Mesenchymal stem cell (in vitro differentiated cells and primary cell): Measurements from ENCODE around the gene KRT9.
"Not testable (repeated sequence)": the region's sequence is repeated elsewhere in the genome, so short reads cannot be mapped to it uniquely, and the experiment has no call there.

Experiments used
- DNase-seq: peaks from one replicate; pipeline ENCODE4 v3.0.0-alpha.2; 2013
- H2AFZ ChIP-seq: one replicate; pipeline ENCODE4 v1.6.1; 2013; ENCODE audit warnings: low read depth, mild to moderate bottlenecking, control low read depth, inconsistent platforms, low read length, moderate library complexity
- H2AK5ac ChIP-seq: 2 replicates; pipeline ENCODE4 v1.6.1; 2013; ENCODE audit warnings: low read length, moderate library complexity, mild to moderate bottlenecking, inconsistent platforms; ENCODE audit not compliant: severe bottlenecking
- H2BK120ac ChIP-seq: one replicate; pipeline ENCODE4 v1.6.1; 2013; ENCODE audit warnings: low read depth, mild to moderate bottlenecking, inconsistent platforms, low read length, moderate library complexity
- H2BK12ac ChIP-seq, 2 experiments: one replicate each; pipeline ENCODE4 v1.6.1; 2013; ENCODE audit warnings: inconsistent platforms in 2 of 2, low read length in 2 of 2, mild to moderate bottlenecking in 2 of 2, moderate library complexity in 2 of 2, control low read depth in 1 of 2
- H2BK15ac ChIP-seq: one replicate; pipeline ENCODE4 v1.6.1; 2013; ENCODE audit warnings: mild to moderate bottlenecking, low read depth, inconsistent platforms; ENCODE audit not compliant: poor library complexity, severe bottlenecking
- H2BK5ac ChIP-seq: 2 replicates; pipeline ENCODE4 v1.6.1; 2013; ENCODE audit warnings: low read depth, mild to moderate bottlenecking, low read length, control low read depth, inconsistent platforms; ENCODE audit not compliant: poor library complexity, severe bottlenecking
- H3K14ac ChIP-seq, 2 experiments: one replicate each; pipeline ENCODE4 v1.6.1; 2013; ENCODE audit warnings: inconsistent platforms in 2 of 2, low read length in 2 of 2, control low read depth in 1 of 2, mild to moderate bottlenecking in 1 of 2, moderate library complexity in 1 of 2
- H3K18ac ChIP-seq, 2 experiments: one replicate each; pipeline ENCODE4 v1.6.1; 2013; ENCODE audit warnings: inconsistent platforms in 2 of 2, low read length in 2 of 2, control low read depth in 1 of 2, low read depth in 1 of 2, mild to moderate bottlenecking in 1 of 2
- H3K23ac ChIP-seq, 2 experiments: one replicate each; pipeline ENCODE4 v1.6.1; 2013; ENCODE audit warnings: inconsistent platforms in 2 of 2, low read length in 2 of 2, mild to moderate bottlenecking in 2 of 2, moderate library complexity in 2 of 2, control low read depth in 1 of 2
- H3K27ac ChIP-seq: 2 replicates; pipeline ENCODE4 v1.5.1; 2013; ENCODE audit warnings: mild to moderate bottlenecking, moderate library complexity, low read length, control low read depth, inconsistent platforms; ENCODE audit not compliant: poor library complexity, severe bottlenecking
- H3K27me3 ChIP-seq, 2 experiments: 2 replicates each; pipeline versions ENCODE4 v1.6.1 to v1.7.0; 2013; ENCODE audit warnings: low read length in 2 of 2, mild to moderate bottlenecking in 2 of 2, moderate library complexity in 2 of 2, control low read depth in 1 of 2, inconsistent platforms in 1 of 2; ENCODE audit not compliant: control insufficient read depth in 1 of 2, insufficient read depth in 1 of 2
- H3K36me3 ChIP-seq, 2 experiments: 2 replicates each; pipeline versions ENCODE4 v1.6.1 to v1.7.0; 2013; ENCODE audit warnings: low read length in 2 of 2, control low read depth in 1 of 2, inconsistent platforms in 1 of 2, low read depth in 1 of 2, mild to moderate bottlenecking in 1 of 2; ENCODE audit not compliant: insufficient read depth in 2 of 2, control insufficient read depth in 1 of 2
- H3K4ac ChIP-seq, 2 experiments: one replicate each; pipeline ENCODE4 v1.6.1; 2013; ENCODE audit warnings: inconsistent platforms in 2 of 2, low read length in 2 of 2, mild to moderate bottlenecking in 2 of 2, moderate library complexity in 2 of 2, control low read depth in 1 of 2, low read depth in 1 of 2
- H3K4me1 ChIP-seq: 2 replicates; pipeline ENCODE4 v1.6.1; 2013; ENCODE audit warnings: low read depth, low read length, control low read depth; ENCODE audit not compliant: control insufficient read depth, insufficient read depth
- H3K4me2 ChIP-seq: 2 replicates; pipeline ENCODE4 v1.6.1; 2013; ENCODE audit warnings: low read length, mild to moderate bottlenecking, inconsistent platforms; ENCODE audit not compliant: poor library complexity, severe bottlenecking
- H3K4me3 ChIP-seq, 2 experiments: 2 replicates each; pipeline versions ENCODE4 v1.5.1 to v1.7.0; 2013; ENCODE audit warnings: low read length in 2 of 2, mild to moderate bottlenecking in 2 of 2, control low read depth in 1 of 2, low read depth in 1 of 2; ENCODE audit not compliant: insufficient read depth in 1 of 2
- H3K79me1 ChIP-seq: replicated peaks from 2 replicates; pipeline ENCODE4 v1.6.1; 2013; ENCODE audit warnings: mild to moderate bottlenecking, control low read depth, low read length, inconsistent platforms; ENCODE audit not compliant: poor library complexity, severe bottlenecking
- H3K9ac ChIP-seq: 2 replicates; pipeline ENCODE4 v1.7.0; 2013; ENCODE audit warnings: mild to moderate bottlenecking, low read length, moderate library complexity
- H3K9me3 ChIP-seq: 2 replicates; pipeline ENCODE4 v1.7.0; 2013; ENCODE audit warnings: mild to moderate bottlenecking, low read length; ENCODE audit not compliant: control insufficient read depth
- H4K8ac ChIP-seq: one replicate; pipeline ENCODE4 v1.6.1; 2013; ENCODE audit warnings: inconsistent platforms, mild to moderate bottlenecking, low read length, moderate library complexity
- H4K91ac ChIP-seq: one replicate; pipeline ENCODE4 v1.6.1; 2013; ENCODE audit warnings: mild to moderate bottlenecking, low read length, inconsistent platforms
- WGBS: methylation state at CpG from one replicate; pipeline ENCODE4 v1.1.7; 2013; ENCODE audit warnings: mixed read lengths; 5-methylcytosine and 5-hydroxymethylcytosine counted together

Gene KRT9

DNA sequence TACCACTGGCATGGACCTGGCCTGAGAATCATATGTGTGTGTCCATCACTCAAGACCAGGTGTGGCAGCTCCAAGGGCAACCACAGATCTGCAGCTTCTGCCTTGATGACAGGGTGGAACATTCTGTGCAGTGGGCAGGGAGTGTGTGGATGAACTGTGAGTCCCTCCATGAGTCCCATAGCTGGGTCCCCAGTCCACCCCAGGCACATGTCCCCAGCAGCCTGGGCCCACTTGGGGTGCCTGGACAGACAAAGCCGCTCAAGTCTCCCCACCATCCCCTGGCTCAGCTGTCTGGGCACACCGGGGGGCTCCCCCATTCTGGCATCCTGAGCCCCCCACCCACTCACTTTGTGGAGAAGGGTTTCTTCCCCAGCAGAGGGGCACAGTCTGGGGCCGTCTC lies 45.3 kb upstream of the KRT9 start:
- Histone ChIP-seq H3K36me3 (no peaks in the 10 kb centered on the region), H3K4me2 (no peak overlapping the region), H3K18ac (no peak overlapping the region), H3K9ac (no peak overlapping the region), H3K4me3 (no peak overlapping the region), H2AK5ac (no peak overlapping the region), H3K79me1 (no peaks in the 10 kb centered on the region), H2BK120ac (no peak overlapping the region), H3K14ac (no peak overlapping the region), H4K8ac (no peak overlapping the region), H3K23ac (no peak overlapping the region), H3K4me1 (peaks cover 23% of the 10 kb centered on the region), H2BK5ac (no peak overlapping the region), H2AFZ (no peak overlapping the region), H4K91ac (no peak overlapping the region), H3K27ac (no peak overlapping the region), H2BK12ac (no peak overlapping the region), H3K27me3 (peaks cover 10 to 34% of the 10 kb centered on the region in 2 experiments), H3K9me3 (no peaks in the 10 kb centered on the region), H3K4ac (no peak overlapping the region), H2BK15ac (no peak overlapping the region)
- no peak for DNase-seq
- WGBS = 75% methylated on average over 2 of the region's 3 CpGs

DNA sequence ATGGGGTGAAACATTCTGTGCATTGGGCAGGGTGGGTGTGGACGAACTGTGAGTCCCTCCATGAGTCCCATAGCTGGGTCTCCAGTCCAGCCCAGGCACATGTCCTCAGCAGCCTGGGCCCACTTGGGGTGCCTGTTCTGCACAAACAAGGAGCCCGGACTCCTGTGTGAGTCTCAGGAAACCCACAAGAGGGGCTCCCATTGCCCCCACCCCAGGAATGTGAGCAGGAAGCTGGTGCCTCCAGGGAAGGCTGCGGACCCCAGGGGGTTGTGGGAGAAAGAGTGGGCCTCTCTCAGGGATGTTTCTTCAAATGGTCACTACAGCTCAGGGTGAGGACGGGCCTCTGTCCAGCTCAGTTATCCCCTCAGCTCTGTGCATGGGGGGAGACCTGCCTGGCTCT lies 44.6 kb upstream of the KRT9 start:
- WGBS = 75% methylated on average over 4 of the region's 4 CpGs
- H3K27ac ChIP-seq, H3K9me3 ChIP-seq, H3K79me1 ChIP-seq, H2AFZ ChIP-seq, H2BK15ac ChIP-seq, H3K23ac ChIP-seq, H3K9ac ChIP-seq, H3K4ac ChIP-seq, H3K14ac ChIP-seq, DNase-seq, H2BK5ac ChIP-seq, H4K91ac ChIP-seq, H3K4me2 ChIP-seq, H2AK5ac ChIP-seq, H3K4me3 ChIP-seq, H3K36me3 ChIP-seq, H3K18ac ChIP-seq, H2BK120ac ChIP-seq, H2BK12ac ChIP-seq, H4K8ac ChIP-seq: not testable (repeated sequence)
- Histone ChIP-seq H3K27me3 (peaks cover 11 to 39% of the 10 kb centered on the region in 2 experiments), H3K4me1 (peaks cover 22% of the 10 kb centered on the region)

GRCh38 chr17:41615454-41615853 lies 43.6 kb upstream of the KRT9 start:
- H3K4me3 ChIP-seq = no peak overlapping the region
- 41% methylated on average over 7 of the region's 7 CpGs for WGBS

GRCh38 chr17:41614767-41615166 lies 42.9 kb upstream of the KRT9 start:
- H3K4me2 ChIP-seq, DNase-seq, H3K23ac ChIP-seq, H2BK12ac ChIP-seq, H4K8ac ChIP-seq, H2AK5ac ChIP-seq, H3K18ac ChIP-seq, H2BK5ac ChIP-seq, H4K91ac ChIP-seq, H3K9me3 ChIP-seq, H3K4ac ChIP-seq, H3K9ac ChIP-seq, H3K27ac ChIP-seq, H3K36me3 ChIP-seq, H2BK15ac ChIP-seq, H2AFZ ChIP-seq, H2BK120ac ChIP-seq, H3K79me1 ChIP-seq, H3K4me3 ChIP-seq, H3K14ac ChIP-seq: not testable (repeated sequence)
- peaks cover 13% of the 10 kb centered on the region for H3K4me1 ChIP-seq
- WGBS = 73% methylated on average over 9 of the region's 9 CpGs
- H3K27me3 ChIP-seq = peaks cover 28 to 54% of the 10 kb centered on the region in 2 experiments

More at GRCh38 chr17:41615454-41615853, 43.6 kb upstream of the KRT9 start:
- Histone ChIP-seq H3K36me3 (no peaks in the 10 kb centered on the region), H3K9me3 (no peaks in the 10 kb centered on the region), H4K91ac (no peak overlapping the region), H3K27ac (no peak overlapping the region), H2BK5ac (no peak overlapping the region), H3K9ac (no peak overlapping the region), H3K14ac (no peak overlapping the region), H2AFZ (no peak overlapping the region), H2BK15ac (no peak overlapping the region), H2BK12ac (no peak overlapping the region), H4K8ac (no peak overlapping the region), H3K27me3 (peaks cover 22 to 47% of the 10 kb centered on the region in 2 experiments), H2BK120ac (no peak overlapping the region), H3K79me1 (no peaks in the 10 kb centered on the region), H2AK5ac (no peak overlapping the region), H3K4me2 (no peak overlapping the region), H3K4me1 (peaks cover 13% of the 10 kb centered on the region), H3K4ac (no peak overlapping the region), H3K18ac (no peak overlapping the region), H3K23ac (no peak overlapping the region)
- DNase-seq = no peak
